SH-SY5Y (cell line): ENCODE data around the gene CCDC12.

ENCODE experiments used
- GATA2 ChIP-seq: IDR thresholded peaks from 2 replicates; pipeline ENCODE4 v1.6.1; 2011; ENCODE audit warnings: mild to moderate bottlenecking, low read depth, low read length
- GATA3 ChIP-seq: IDR thresholded peaks from 2 replicates; pipeline ENCODE4 v1.6.1; 2011; ENCODE audit warnings: low read depth, mild to moderate bottlenecking, low read length, moderate library complexity

Gene CCDC12

GRCh38 chr3:46968783-46969428 lies 7.6 kb downstream of the CCDC12 start:
- TF ChIP-seq GATA3 (no peak), GATA2 (no peak)

DNA sequence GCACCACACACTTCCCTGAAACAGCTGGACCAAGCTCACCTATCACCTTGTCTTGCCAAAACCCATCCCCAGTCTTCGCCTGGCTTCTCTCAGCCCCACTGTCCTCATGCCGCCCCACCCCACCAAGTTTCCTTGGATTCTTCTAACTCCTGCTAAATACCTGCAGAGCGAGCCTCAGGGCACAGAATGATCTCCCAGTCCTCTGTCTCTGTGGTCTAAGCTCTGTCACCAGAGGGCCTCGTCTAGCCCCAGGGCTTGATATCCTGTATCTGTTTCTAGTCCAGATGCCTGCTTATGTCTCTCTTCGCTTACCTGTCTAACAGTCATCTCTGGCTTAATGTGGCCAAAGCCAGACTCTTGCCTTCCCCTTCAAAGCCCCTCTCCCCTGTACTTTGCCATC lies 9.7 kb downstream of the CCDC12 start:
- TF ChIP-seq GATA3 = no peak

DNA sequence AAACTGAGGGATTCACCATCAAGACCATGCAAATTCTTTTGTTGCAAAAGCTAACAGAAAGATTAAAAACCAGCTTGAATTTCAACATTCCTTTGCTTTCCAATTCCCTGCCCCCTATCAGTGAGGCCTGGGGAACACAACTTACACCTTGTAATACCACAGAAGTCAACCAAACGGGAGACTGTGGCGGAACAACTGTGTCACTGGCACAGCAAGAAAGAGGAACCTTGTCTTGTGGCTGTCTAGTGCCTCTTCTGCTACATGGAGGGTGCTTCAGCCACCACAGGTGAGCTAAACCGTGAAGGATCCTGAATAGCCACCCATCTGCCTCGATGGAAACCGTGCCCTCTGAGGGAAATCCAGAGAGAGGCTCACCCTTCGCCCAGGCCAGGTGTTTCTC lies 11.4 kb downstream of the CCDC12 start:
- TF ChIP-seq GATA3 (no peak), GATA2 (no peak)

- TF ChIP-seq GATA2 (no peak), GATA3 (no peak)
These were observed 13.6 kb downstream of the CCDC12 start for GRCh38 chr3:46962990-46963389.

GRCh38 chr3:46962427-46962826 lies 14.1 kb downstream of the CCDC12 start:
- TF ChIP-seq GATA3 = no peak

- TF ChIP-seq GATA3 (no peak), GATA2 (no peak)
These were observed 15.7 kb downstream of the CCDC12 start for GRCh38 chr3:46960835-46961234.

GRCh38 chr3:46960081-46960701 lies 16.4 kb downstream of the CCDC12 start:
- no peak for TF ChIP-seq GATA3
- no peak for TF ChIP-seq GATA2

DNA sequence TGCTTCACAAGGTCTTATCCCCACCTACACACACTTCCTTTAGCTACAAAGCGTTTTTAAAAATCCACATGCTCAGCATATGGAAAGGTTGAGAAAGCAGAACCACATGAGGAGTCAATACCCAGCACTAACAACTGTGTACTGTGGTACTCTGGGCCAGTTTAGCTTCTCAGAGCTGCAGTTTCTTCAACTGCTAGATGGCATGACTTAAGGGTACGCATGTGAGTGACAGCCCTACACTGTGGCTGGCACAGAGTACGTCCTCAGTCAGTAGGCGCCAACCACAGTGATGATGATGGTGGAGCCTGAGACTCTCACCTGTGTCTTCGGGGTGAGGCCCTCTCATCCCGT lies 17.4 kb downstream of the CCDC12 start:
- TF ChIP-seq GATA3 = no peak
- TF ChIP-seq GATA2 = no peak

DNA sequence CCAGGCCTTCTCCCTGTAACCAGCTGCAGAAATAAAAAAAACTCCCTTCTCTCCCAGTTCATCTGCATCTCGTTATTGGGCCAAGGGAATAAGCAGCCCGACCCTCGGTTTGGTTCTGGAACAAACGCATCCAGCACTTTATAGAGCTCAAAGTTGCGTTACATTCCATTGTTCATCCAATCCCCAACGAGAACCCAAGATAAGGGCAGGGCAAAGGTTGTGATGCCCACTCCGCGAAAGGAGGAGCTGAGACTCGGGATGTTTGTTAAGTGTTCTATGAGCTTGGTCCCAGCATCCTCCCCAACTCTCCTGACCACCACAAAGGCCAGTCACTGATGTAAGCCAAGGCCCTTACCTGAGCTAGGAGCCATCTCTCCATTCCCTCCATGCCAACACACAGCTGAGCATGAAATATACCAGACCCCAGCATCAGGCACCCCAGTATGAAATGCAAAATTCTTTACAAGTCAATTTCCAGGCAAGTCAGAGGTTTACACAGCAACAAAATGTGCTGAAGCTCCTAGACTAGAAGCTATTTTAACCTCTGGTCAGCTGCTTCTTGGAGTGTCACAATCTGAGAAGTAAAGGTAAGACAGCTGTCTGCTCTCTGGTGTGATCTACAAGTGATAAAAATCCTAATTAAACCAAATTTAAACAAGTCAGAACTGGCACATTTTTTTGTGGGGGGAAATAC lies 17.9 kb downstream of the CCDC12 start:
- TF ChIP-seq GATA2 = no peak
- TF ChIP-seq GATA3 = no peak

DNA sequence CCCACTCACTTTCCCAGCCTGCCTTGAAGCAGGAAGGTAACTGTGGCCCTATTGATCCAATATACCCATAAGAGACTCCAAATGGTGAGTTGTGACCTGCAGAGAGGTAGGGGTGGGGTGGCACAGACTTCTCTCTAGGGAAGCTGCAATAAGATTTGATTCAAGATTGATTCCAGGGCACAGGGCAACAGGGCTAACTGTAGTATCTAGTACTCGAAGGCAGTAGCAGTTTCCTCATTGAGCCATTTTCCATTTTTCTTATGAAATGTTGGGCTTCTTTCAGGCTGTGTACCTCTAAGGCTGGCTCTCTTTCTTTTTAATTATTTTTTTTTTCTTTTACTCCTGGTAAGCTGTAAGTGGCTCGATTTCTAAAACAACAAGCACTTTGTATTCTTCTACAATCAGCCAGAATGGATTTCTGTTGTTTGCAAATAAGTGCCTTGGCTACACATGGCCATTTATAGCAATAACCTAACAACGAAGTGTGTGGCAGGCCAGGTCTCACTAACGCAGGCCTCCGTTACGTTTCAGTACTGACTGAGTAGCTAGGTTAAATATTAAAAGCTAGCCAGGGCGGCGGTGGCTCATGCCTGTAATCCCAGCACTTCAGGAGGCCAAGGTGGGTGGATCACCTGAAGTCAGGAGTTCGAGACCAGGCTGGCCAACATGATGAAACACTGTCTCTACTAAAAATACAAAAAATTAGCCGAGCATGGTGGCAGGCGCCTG lies 19.3 kb downstream of the CCDC12 start:
- TF ChIP-seq GATA3 (no peak), GATA2 (no peak)

GRCh38 chr3:46955801-46956259 lies 20.7 kb downstream of the CCDC12 start:
- TF ChIP-seq GATA3 = no peak
- peak; percentile 61 for TF ChIP-seq GATA2

DNA sequence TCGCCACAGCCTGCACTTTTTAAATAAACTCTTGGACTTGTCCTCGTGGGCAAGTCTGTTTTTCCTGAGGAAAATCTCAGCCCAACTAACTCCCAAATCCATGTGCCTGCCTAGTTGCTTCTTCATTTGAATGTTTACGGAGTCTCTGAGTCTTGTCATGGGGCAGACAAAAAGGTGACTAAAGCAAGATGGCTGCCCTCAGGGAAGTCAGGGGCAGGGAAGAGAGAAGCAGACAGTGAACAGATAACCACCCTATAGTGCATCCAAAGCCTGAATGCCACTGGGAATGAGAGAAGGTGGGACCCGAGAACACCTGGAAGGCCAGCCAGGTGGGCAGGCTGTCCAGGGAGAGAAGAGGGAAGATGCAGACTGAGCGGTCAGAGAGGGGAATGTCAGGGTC lies 21.4 kb downstream of the CCDC12 start:
- TF ChIP-seq GATA3 (no peak), GATA2 (no peak)

- TF ChIP-seq GATA3 (no peak), GATA2 (no peak)
These were observed 22.4 kb downstream of the CCDC12 start for GRCh38 chr3:46954178-46954577.

DNA sequence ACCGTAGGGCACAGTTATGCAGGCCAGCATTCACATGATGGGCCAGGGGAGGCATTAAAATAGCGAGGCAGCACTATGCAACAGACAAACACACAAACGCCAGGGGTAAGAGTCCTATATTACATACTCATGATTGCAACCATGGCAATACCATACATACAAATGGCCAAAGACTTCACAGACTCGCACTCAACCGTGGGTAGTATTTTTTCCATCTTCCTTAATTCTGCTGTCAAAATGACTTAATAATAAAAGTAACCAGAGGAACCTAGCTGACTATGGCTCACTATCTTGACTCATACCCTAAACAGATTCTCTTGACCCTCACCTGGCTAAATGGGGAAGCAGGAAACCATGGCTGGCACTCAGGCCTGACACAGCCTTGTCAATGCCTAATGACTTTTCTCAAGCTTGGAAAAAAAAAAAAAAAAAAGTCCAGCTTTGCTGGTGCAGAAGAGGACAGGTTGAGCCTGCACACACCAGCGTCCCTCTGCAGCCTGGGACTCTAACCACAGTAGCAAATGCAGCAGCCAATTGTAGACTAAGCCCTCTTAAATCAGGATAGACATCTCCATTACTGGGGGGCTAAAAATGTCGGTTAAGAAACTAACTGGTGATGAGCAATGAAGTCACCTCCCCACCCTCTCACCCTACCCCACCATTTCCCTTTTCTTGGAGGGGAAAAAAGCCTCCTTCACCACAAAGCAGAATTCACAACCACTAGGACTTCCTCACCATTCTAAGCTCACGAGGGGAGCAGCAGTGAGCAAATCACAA lies 23.1 kb downstream of the CCDC12 start:
- TF ChIP-seq GATA2 (no peak), GATA3 (no peak)
